Muscle of back (tissue), 11 donors: ENCODE results near the gene ZNF768. TPM values are rescaled to one million over a fixed set of nuclear protein-coding genes. Genes with fewer than 3 reads are reported as not detected.
"Not testable (repeated sequence)": the region's sequence is repeated elsewhere in the genome, so short reads cannot be mapped to it uniquely, and the experiment has no call there.

Experiments used
- DNase-seq, 3 donors: peaks; one replicate each; pipeline versions ENCODE4 v3.0.0 to v3.0.0-alpha.2; 2013
- polyA plus RNA-seq, 10 donors: library from polyadenylated mRNA; unstranded; fragments of 120-200 nt; gene quantifications; one replicate each; pipeline ENCODE4 v1.2.1, GENCODE V29; 2013; ENCODE audit not compliant: insufficient read length in 10 of 10

The ZNF768 gene
- polyA plus RNA-seq, 10 donors = 22.7 to 31.9 (median 25.3) TPM

DNA sequence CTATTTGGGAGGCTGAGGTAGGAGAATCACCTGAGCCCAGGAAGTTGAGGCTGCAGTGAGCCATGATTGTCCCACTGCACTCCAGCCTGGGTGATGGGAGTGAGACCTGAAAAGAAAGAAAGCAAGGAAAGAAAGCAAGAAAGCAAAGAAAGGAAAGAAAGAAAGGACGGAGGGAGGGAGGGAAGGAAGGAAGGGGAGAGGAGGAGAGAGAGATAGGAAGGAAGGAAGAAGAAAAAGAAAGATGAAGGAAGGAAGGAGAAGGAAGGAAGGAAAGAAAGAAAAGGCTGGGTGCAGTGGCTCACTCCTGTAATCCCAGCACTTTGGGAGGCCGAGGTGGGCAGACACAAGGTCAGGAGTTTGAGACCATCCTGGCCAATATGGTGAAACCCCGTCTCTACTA is 48.6 kb downstream of the ZNF768 start:
- not testable (repeated sequence) for DNase-seq

- no peak for DNase-seq
Measured at GRCh38 chr16:30476991-30477390, 49.4 kb downstream of the ZNF768 start.

DNA sequence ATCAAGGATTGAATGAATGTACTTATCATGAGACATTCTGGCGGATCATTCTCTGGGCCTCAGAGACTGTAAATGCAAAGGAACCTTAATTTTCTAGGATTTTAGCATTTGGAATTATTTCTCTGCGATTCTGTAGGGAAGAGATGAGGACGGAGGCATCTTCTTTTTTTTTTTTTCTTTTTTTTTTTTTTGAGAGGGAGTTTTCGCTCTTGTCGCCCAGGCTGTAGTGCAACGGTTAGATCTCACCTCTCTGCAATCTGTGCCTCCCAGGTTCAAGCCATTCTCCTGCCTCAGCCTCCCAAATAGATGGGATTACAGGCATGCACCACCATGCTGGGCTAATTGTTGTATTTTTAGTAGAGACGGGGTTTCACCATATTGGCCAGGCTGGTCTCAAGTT is 51.7 kb downstream of the ZNF768 start:
- DNase-seq = no peak

DNA sequence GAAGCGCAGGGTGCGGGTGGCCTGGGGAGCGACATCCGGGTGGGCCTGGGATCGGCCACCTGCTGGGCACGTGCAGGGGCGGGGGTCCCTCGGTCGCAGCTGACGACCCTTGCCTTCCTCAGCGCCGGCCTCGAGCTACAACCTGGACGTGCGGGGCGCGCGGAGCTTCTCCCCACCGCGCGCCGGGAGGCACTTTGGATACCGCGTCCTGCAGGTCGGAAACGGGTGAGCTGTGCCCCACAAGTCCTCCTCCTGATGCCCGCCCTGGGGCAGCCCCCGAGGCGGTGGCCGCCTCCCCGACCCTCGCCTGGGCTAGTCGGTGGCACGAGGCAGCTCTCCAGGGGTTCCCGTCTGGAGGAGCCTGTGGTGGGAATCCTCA is 52.3 kb downstream of the ZNF768 start:
- DNase-seq = no peak

Other genes starting within 250 kb of the ZNF768 start
- gene CD2BP2, start 171.3 kb downstream of the ZNF768 start, polyA plus RNA-seq = 10 to 100 TPM; 28.4 to 43.0 (median 33.1) TPM
- 10 to 100 TPM; 26.6 to 33.6 (median 29.4) TPM for gene TBC1D10B, start 156.1 kb downstream of the ZNF768 start, polyA plus RNA-seq
- 1,000 to 10,000 TPM; 4,606 to 8,402 (median 7,909) TPM for gene MYL11, start 151.8 kb downstream of the ZNF768 start, polyA plus RNA-seq
- gene SEPTIN1, start 144.0 kb downstream of the ZNF768 start, polyA plus RNA-seq = 1 to 10 TPM in 9 of 10 donors, under 1 TPM in 1; 0.94 to 9.0 (median 3.0) TPM
- gene ZNF48, start 131.1 kb downstream of the ZNF768 start, polyA plus RNA-seq = 1 to 10 TPM; 4.8 to 8.4 (median 5.9) TPM
- gene ZNF771, start 119.0 kb downstream of the ZNF768 start, polyA plus RNA-seq = 1 to 10 TPM; 3.0 to 7.0 (median 4.0) TPM
- 10 to 100 TPM; 22.9 to 38.5 (median 27.9) TPM for gene DCTPP1, start 96.5 kb downstream of the ZNF768 start, polyA plus RNA-seq
- 10 to 100 TPM; 14.1 to 22.6 (median 15.9) TPM for gene SEPHS2, start 80.7 kb downstream of the ZNF768 start, polyA plus RNA-seq
- gene ITGAL, start 53.8 kb downstream of the ZNF768 start, polyA plus RNA-seq = 1 to 10 TPM; 1.5 to 8.7 (median 2.7) TPM
- 1 to 10 TPM; 5.7 to 7.6 (median 6.6) TPM for gene ZNF747, start 8.3 kb upstream of the ZNF768 start, polyA plus RNA-seq
- 1 to 10 TPM; 5.6 to 8.5 (median 6.3) TPM for gene ZNF764, start 31.8 kb upstream of the ZNF768 start, polyA plus RNA-seq
- gene ZNF688, start 45.1 kb upstream of the ZNF768 start, polyA plus RNA-seq = 10 to 100 TPM in 1 of 10 donors, 1 to 10 TPM in 9; 5.9 to 10.1 (median 8.1) TPM
- gene ZNF785, start 59.1 kb upstream of the ZNF768 start, polyA plus RNA-seq = 10 to 100 TPM in 8 of 10 donors, 1 to 10 TPM in 2; 8.2 to 16.8 (median 11.7) TPM
- 1 to 10 TPM; 6.4 to 8.8 (median 7.5) TPM for gene ZNF689, start 83.8 kb upstream of the ZNF768 start, polyA plus RNA-seq
- gene PRR14, start 124.4 kb upstream of the ZNF768 start, polyA plus RNA-seq = 10 to 100 TPM; 17.8 to 27.5 (median 22.2) TPM
- 10 to 100 TPM; 25.1 to 38.8 (median 35.1) TPM for gene FBRS, start 131.9 kb upstream of the ZNF768 start, polyA plus RNA-seq
- 10 to 100 TPM; 19.8 to 25.7 (median 23.4) TPM for gene SRCAP, start 172.6 kb upstream of the ZNF768 start, polyA plus RNA-seq
- gene PHKG2, start 221.9 kb upstream of the ZNF768 start, polyA plus RNA-seq = 10 to 100 TPM in 8 of 10 donors, 1 to 10 TPM in 2; 8.3 to 15.3 (median 11.9) TPM
- 1 to 10 TPM in 9 of 10 donors, under 1 TPM in 1; 0.42 to 2.0 (median 1.8) TPM for gene CFAP119, start 235.5 kb upstream of the ZNF768 start, polyA plus RNA-seq
- gene RNF40, start 235.8 kb upstream of the ZNF768 start, polyA plus RNA-seq = 10 to 100 TPM; 46.0 to 66.6 (median 54.1) TPM